ENCODE measurements around the gene GRID1. TPM values are rescaled to one million over a fixed set of nuclear protein-coding genes. Genes with fewer than 3 reads are reported as not detected.

Gene GRID1
- total RNA-seq, 1 experiment from 2014 or later: not detected

DNA sequence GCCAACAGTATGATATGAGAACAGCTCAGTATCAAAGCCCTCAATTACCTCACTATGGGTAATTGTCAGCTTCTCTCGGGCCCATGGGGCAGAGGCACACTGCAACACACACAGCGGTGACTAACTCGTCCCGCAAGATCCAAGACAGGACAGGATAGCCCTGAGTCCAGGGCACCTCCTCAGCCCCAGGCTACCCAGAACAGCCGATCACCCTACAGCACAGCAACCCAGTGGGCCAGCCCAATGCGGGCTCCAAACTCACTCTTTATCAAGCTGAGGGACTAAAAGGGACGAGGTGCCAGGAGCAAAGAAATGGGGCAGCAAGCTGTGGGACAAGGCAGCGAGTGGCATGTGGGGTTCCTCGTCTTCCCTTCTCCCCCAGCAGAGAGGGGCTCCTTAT, 765.1 kb downstream of the GRID1 start:
- no peak overlapping the region for H3K4me3 ChIP-seq (ENCODE audit: low read length)
- H3K9me3 ChIP-seq (ENCODE audit: low read length): no peaks in the 10 kb centered on the region
- no peak overlapping the region for H3K27ac ChIP-seq (ENCODE audit: low read length)
- ChIA-PET CTCF (no interaction called here), POLR2A (ENCODE audit: unreplicated experiment) (no interaction called here)
- H3K4me2 ChIP-seq (ENCODE audit: low read length): no peak overlapping the region
- no peaks in the 10 kb centered on the region for H3K36me3 ChIP-seq (ENCODE audit: low read depth, low read length)
- H3K79me2 ChIP-seq (ENCODE audit: low read length): no peaks in the 10 kb centered on the region
- no peaks in the 10 kb centered on the region for H3K4me1 ChIP-seq (ENCODE audit: insufficient read depth, low read length)
- DNase-seq (no peak), ATAC-seq (no peak)
- H3F3A ChIP-seq (ENCODE audit: low read length, unreplicated experiment): no peaks in the 10 kb centered on the region
- TF ChIP-seq EZH2 (IDR thresholded peaks at IDR 0.05; ENCODE audit: low read length, unreplicated experiment): no peak
- no peak for TF ChIP-seq EZH2phosphoT487 (IDR thresholded peaks at IDR 0.05; ENCODE audit: borderline replicate concordance, low read length)
- no peak for TF ChIP-seq CTCF (conservative IDR thresholded peaks at IDR 0.05; ENCODE audit: low read depth, low read length)
- no peaks in the 10 kb centered on the region for H3K9me2 ChIP-seq (replicated peaks; ENCODE audit: low read length)
- intact Hi-C loops (cut with micrococcal nuclease): no loop called here
- H4K20me1 ChIP-seq (ENCODE audit: low read length): no peaks in the 10 kb centered on the region
- no peaks in the 10 kb centered on the region for H3K27me3 ChIP-seq (ENCODE audit: low read length)
- H2AFZ ChIP-seq (ENCODE audit: low read length): no peak overlapping the region
- BruUV-seq (replicated peaks): no TSS peak
- no peak overlapping the region for H3K9ac ChIP-seq (ENCODE audit: low read length)

- H3K79me2 ChIP-seq (ENCODE audit: low read length): no peaks in the 10 kb centered on the region
- no peak for DNase-seq
- H3K9me2 ChIP-seq (replicated peaks; ENCODE audit: low read length): no peaks in the 10 kb centered on the region
- H4K20me1 ChIP-seq (ENCODE audit: low read length): no peaks in the 10 kb centered on the region
- TF ChIP-seq EZH2phosphoT487 (IDR thresholded peaks at IDR 0.05; ENCODE audit: borderline replicate concordance, low read length): no peak
- TF ChIP-seq CTCF (conservative IDR thresholded peaks at IDR 0.05; ENCODE audit: low read depth, low read length): no peak
- no peak for TF ChIP-seq EZH2 (IDR thresholded peaks at IDR 0.05; ENCODE audit: low read length, unreplicated experiment)
- no peaks in the 10 kb centered on the region for H3F3A ChIP-seq (ENCODE audit: low read length, unreplicated experiment)
- POLR2A ChIA-PET (ENCODE audit: unreplicated experiment): no interaction called here
- CTCF ChIA-PET: no interaction called here
- H3K27ac ChIP-seq (ENCODE audit: low read length): no peak overlapping the region
- H3K4me3 ChIP-seq (ENCODE audit: low read length): no peak overlapping the region
- no TSS peak for BruUV-seq (replicated peaks)
- no peak overlapping the region for H2AFZ ChIP-seq (ENCODE audit: low read length)
- ATAC-seq: no peak
- no peak overlapping the region for H3K9ac ChIP-seq (ENCODE audit: low read length)
- H3K4me1 ChIP-seq (ENCODE audit: insufficient read depth, low read length): no peaks in the 10 kb centered on the region
- intact Hi-C loops (cut with micrococcal nuclease): no loop called here
- no peaks in the 10 kb centered on the region for H3K36me3 ChIP-seq (ENCODE audit: low read depth, low read length)
- H3K4me2 ChIP-seq (ENCODE audit: low read length): no peak overlapping the region
- H3K9me3 ChIP-seq (ENCODE audit: low read length): no peaks in the 10 kb centered on the region
- H3K27me3 ChIP-seq (ENCODE audit: low read length): no peaks in the 10 kb centered on the region
Measured at GRCh38 chr10:85600744-85601081, 765.9 kb downstream of the GRID1 start.

DNA sequence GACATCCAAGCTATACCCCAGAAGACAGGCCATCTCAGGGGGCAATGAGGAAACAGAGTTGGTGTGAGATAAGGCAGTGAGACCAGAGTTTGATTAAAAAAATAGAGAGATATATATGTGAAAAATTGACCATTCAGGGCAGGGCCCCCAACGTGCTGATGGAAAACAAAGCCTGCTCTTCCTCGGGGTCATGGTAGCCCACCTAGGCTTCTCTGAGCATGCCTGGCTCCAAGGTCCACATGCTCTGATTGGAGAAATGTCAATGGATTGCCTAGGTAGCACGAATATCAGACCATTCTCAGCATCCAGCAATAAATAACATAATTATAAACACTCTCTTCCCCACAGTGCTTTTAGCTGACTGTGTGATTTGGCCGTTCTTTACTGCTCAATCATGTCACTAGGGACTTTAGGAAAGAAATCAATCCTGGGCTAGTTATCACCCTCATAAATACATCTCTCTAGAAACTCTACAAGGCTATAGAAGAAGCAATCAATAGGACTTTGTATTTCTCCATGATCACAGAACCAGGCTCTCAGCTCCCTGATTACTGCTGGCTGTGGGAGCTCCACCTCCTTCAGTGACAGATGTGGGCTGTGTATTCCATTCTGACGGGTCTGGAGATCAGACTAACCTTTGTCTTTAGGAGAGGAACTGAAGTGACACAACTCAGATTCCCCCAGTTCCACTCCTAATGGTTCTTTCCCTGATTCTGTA, 766.4 kb downstream of the GRID1 start:
- ChIA-PET CTCF (no interaction called here), POLR2A (ENCODE audit: unreplicated experiment) (no interaction called here)
- TF ChIP-seq CTCF (conservative IDR thresholded peaks at IDR 0.05; ENCODE audit: low read depth, low read length): no peak
- no peak for TF ChIP-seq EZH2 (IDR thresholded peaks at IDR 0.05; ENCODE audit: low read length, unreplicated experiment)
- TF ChIP-seq EZH2phosphoT487 (IDR thresholded peaks at IDR 0.05; ENCODE audit: borderline replicate concordance, low read length): no peak
- Histone ChIP-seq H3K79me2 (ENCODE audit: low read length) (no peaks in the 10 kb centered on the region), H4K20me1 (ENCODE audit: low read length) (no peaks in the 10 kb centered on the region), H3K4me2 (ENCODE audit: low read length) (no peak overlapping the region), H2AFZ (ENCODE audit: low read length) (no peak overlapping the region), H3K9ac (ENCODE audit: low read length) (no peak overlapping the region), H3K27ac (ENCODE audit: low read length) (no peak overlapping the region), H3K27me3 (ENCODE audit: low read length) (no peaks in the 10 kb centered on the region), H3K9me3 (ENCODE audit: low read length) (no peaks in the 10 kb centered on the region), H3K4me1 (ENCODE audit: insufficient read depth, low read length) (no peaks in the 10 kb centered on the region), H3K9me2 (replicated peaks; ENCODE audit: low read length) (no peaks in the 10 kb centered on the region), H3F3A (ENCODE audit: low read length, unreplicated experiment) (no peaks in the 10 kb centered on the region), H3K4me3 (ENCODE audit: low read length) (no peak overlapping the region), H3K36me3 (ENCODE audit: low read depth, low read length) (no peaks in the 10 kb centered on the region)
- no TSS peak for BruUV-seq (replicated peaks)
- ATAC-seq (no peak), DNase-seq (no peak)
- intact Hi-C loops (cut with micrococcal nuclease): no loop called here

All from PC-3 (cell line).